HG03442 (cell line): ENCODE measurements around the gene DPF3.

Experiments used
- ATAC-seq: cut with Tn5 transposase; IDR thresholded peaks from one replicate; pipeline ENCODE4 v1.9.1; 2021; ENCODE audit warnings: mild to moderate bottlenecking, moderate library complexity; ENCODE audit not compliant: unreplicated experiment

DPF3 gene

GRCh38 chr14:72745546-72745945 lies 148.4 kb downstream of the DPF3 start:
- ATAC-seq = no peak

- ATAC-seq = no peak
Measured at GRCh38 chr14:72744416-72745120, 149.3 kb downstream of the DPF3 start.

- no peak for ATAC-seq
Measured at GRCh38 chr14:72743626-72744025, 150.3 kb downstream of the DPF3 start.

GRCh38 chr14:72742838-72743195 lies 151.1 kb downstream of the DPF3 start:
- ATAC-seq = no peak

- ATAC-seq = no peak
Measured at GRCh38 chr14:72742118-72742837, 151.6 kb downstream of the DPF3 start.

GRCh38 chr14:72741826-72742117 lies 152.1 kb downstream of the DPF3 start:
- ATAC-seq = no peak

- ATAC-seq = no peak
Measured at GRCh38 chr14:72740966-72741825, 152.7 kb downstream of the DPF3 start.

GRCh38 chr14:72740504-72740961 lies 153.4 kb downstream of the DPF3 start:
- no peak for ATAC-seq

GRCh38 chr14:72739446-72740405 lies 154.2 kb downstream of the DPF3 start:
- ATAC-seq = no peak

GRCh38 chr14:72738161-72738611 lies 155.7 kb downstream of the DPF3 start:
- no peak for ATAC-seq

GRCh38 chr14:72737560-72737943 lies 156.3 kb downstream of the DPF3 start:
- ATAC-seq = no peak

GRCh38 chr14:72736786-72737559 lies 156.9 kb downstream of the DPF3 start:
- no peak for ATAC-seq

- no peak for ATAC-seq
Measured at GRCh38 chr14:72736308-72736707, 157.6 kb downstream of the DPF3 start.

GRCh38 chr14:72732022-72732780 lies 161.7 kb downstream of the DPF3 start:
- no peak for ATAC-seq

- ATAC-seq = no peak
Measured at GRCh38 chr14:72731252-72732020, 162.5 kb downstream of the DPF3 start.

GRCh38 chr14:72730468-72730867 lies 163.4 kb downstream of the DPF3 start:
- no peak for ATAC-seq

GRCh38 chr14:72726444-72726843 lies 167.5 kb downstream of the DPF3 start:
- ATAC-seq = no peak

- ATAC-seq = no peak
Measured at GRCh38 chr14:72723858-72724530, 169.9 kb downstream of the DPF3 start.
